ENCODE results near the gene DYNC1LI1. TPM values are rescaled to one million over a fixed set of nuclear protein-coding genes. Genes with fewer than 3 reads are reported as not detected.

The DYNC1LI1 gene
- total and polyA plus RNA-seq, 2 donors (not counting 1 experiment from before 2014, with no cell fraction given), result 15.0 to 38.8 TPM

DNA sequence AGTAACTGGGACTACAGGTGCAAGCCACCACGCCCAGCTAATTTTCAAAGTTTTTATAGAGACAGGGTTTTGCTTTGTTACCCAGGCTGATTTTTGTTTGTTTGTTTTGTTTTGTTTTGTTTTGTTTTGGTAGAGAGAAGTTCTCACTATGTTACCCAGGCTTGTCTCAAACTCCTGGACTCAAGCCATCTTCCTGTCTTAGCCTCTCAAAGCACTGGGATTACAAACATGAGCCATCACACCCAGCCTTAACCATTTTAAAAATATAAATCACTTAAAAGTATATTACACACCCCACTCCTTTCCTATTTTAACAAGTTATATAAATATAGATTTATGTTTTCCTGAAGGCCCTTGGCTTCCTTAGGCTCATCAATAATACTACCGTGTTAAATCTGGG is 6.5 kb upstream of the DYNC1LI1 start:
- intact Hi-C loops (cut with micrococcal nuclease), result loop anchor here (10.0 kb wide), 1 partner anchor 202 kb away; no protein-coding TSS in a partner anchor
- Histone ChIP-seq H4K20me1 (ENCODE audit: control insufficient read depth, insufficient read depth, low read length, poor library complexity, severe bottlenecking) (no peaks in the 10 kb centered on the region), H3K27ac (ENCODE audit: low read length in 2 of 2) (peak overlapping the region; percentile 22 to 66), H3K4me3 (ENCODE audit: control extremely low read depth in 1 of 5, extremely low read depth in 1 of 5, insufficient read depth in 1 of 5, low read depth in 2 of 5, low read length in 4 of 5) (peak overlapping the region in 1 of 5 experiments; percentile 51), H3K27me3 (replicated peaks in 1 of 4; ENCODE audit: control extremely low read depth in 1 of 4, control insufficient read depth in 3 of 4, insufficient read depth in 4 of 4, low read length in 3 of 4) (no peaks in the 10 kb centered on the region), H3K79me2 (ENCODE audit: control insufficient read depth, insufficient read depth, low read length) (no peaks in the 10 kb centered on the region), H3K9me3 (ENCODE audit: control extremely low read depth in 1 of 3, control insufficient read depth in 2 of 3, insufficient read depth in 1 of 3, low read length in 2 of 3) (peaks cover 0 to 3% (median 0%) of the 10 kb centered on the region in 3 donors), H3K4me1 (ENCODE audit: control insufficient read depth in 2 of 2, insufficient read depth in 2 of 2, low read length in 2 of 2) (peaks cover 17 to 22% of the 10 kb centered on the region in 2 donors), H3K9ac (ENCODE audit: low read length) (peak overlapping the region; percentile 25), H3K36me3 (replicated peaks in 1 of 2; ENCODE audit: control extremely low read depth in 1 of 2, control insufficient read depth in 1 of 2, extremely low read depth in 1 of 2, insufficient read depth in 2 of 2, low read length in 1 of 2) (no peaks in the 10 kb centered on the region), H2AFZ (ENCODE audit: insufficient read depth, low read depth, low read length, poor library complexity, severe bottlenecking) (peak overlapping the region; percentile 9), H3K4me2 (replicated peaks; ENCODE audit: low read depth, low read length, poor library complexity, severe bottlenecking) (peak overlapping the region; percentile 58)
- H3K9me3 Mint-ChIP-seq (ENCODE audit: insufficient read depth), result no peaks in the 10 kb centered on the region
- ChIA-PET POLR2A (interaction anchor here (0.6 kb wide), 2 partner anchors 26 to 61 kb away, joined by 3 read pairs; no protein-coding TSS in a partner anchor), CTCF (interaction anchor here (1.1 to 1.9 kb wide), 3 partner anchors 12 to 67 kb away, joined by 3 to 10 read pairs (median 6); no protein-coding TSS in a partner anchor)
- TF ChIP-seq, protein P1, sequence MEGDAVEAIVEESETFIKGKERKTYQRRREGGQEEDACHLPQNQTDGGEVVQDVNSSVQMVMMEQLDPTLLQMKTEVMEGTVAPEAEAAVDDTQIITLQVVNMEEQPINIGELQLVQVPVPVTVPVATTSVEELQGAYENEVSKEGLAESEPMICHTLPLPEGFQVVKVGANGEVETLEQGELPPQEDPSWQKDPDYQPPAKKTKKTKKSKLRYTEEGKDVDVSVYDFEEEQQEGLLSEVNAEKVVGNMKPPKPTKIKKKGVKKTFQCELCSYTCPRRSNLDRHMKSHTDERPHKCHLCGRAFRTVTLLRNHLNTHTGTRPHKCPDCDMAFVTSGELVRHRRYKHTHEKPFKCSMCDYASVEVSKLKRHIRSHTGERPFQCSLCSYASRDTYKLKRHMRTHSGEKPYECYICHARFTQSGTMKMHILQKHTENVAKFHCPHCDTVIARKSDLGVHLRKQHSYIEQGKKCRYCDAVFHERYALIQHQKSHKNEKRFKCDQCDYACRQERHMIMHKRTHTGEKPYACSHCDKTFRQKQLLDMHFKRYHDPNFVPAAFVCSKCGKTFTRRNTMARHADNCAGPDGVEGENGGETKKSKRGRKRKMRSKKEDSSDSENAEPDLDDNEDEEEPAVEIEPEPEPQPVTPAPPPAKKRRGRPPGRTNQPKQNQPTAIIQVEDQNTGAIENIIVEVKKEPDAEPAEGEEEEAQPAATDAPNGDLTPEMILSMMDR (IDR thresholded peaks at IDR 0.05), result no peak
- no peak for TF ChIP-seq EZH2 (IDR thresholded peaks at IDR 0.05; ENCODE audit: borderline replicate concordance, insufficient read depth, low read depth, low read length, poor library complexity, severe bottlenecking)
- H3K27me3 Mint-ChIP-seq, result no peaks in the 10 kb centered on the region
- no peak overlapping the region for H3K4me3 Mint-ChIP-seq
- H3K27ac Mint-ChIP-seq, result no peak overlapping the region
- DNase-seq (no peak), ATAC-seq (ENCODE audit: low read depth) (no peak)
- peaks cover 19% of the 10 kb centered on the region for H3K4me1 Mint-ChIP-seq
- WGBS (ENCODE audit: insufficient coverage), result no CpG with 5 or more reads among the region's 2 CpGs

DNA sequence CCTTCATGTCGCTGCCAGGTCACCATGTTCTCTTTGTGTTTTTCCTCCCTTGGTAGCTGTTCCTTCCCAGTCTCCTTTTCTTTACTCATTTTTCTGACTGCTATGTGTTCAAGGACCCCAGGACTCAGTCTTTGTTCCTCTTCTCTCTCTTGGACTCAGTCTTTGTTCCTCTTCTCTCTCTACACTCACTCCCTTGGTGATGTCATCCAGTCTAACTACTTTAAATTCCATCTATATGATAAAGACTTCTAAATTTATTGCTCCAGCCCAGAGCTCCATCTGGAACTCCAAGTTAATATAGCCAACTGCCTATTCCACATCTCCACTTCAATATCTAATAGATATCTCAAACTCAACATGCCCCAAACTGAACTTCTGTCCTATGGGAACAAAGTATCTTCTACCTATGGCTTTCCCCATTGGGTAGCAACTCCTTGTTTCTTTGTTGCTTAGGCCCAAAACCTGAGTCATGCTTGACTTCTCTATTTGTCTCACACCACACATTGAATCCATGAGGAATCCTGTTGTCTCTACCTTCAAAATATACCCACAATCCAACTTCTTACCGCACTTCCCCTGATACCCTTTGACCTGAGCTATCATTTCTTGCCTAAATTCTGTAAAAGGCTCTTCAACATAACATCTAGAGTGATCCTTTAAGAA is 4.9 kb upstream of the DYNC1LI1 start:
- peaks cover 0 to 3% (median 0%) of the 10 kb centered on the region in 3 donors for H3K9me3 ChIP-seq (ENCODE audit: control extremely low read depth in 1 of 3, control insufficient read depth in 2 of 3, insufficient read depth in 1 of 3, low read length in 2 of 3)
- no peak overlapping the region for H3K9ac ChIP-seq (ENCODE audit: low read length)
- H3K4me2 ChIP-seq (replicated peaks; ENCODE audit: low read depth, low read length, poor library complexity, severe bottlenecking), result no peak overlapping the region
- H3K4me1 Mint-ChIP-seq, result peaks cover 28% of the 10 kb centered on the region
- DNase-seq (no peak), ATAC-seq (ENCODE audit: low read depth) (no peak)
- WGBS (ENCODE audit: insufficient coverage), result 100% methylated on average over 1 of the region's 2 CpGs
- no peak for TF ChIP-seq EZH2 (IDR thresholded peaks at IDR 0.05; ENCODE audit: borderline replicate concordance, insufficient read depth, low read depth, low read length, poor library complexity, severe bottlenecking)
- TF ChIP-seq, protein P1 (IDR thresholded peaks at IDR 0.05), result no peak
- no peaks in the 10 kb centered on the region for H3K27me3 Mint-ChIP-seq
- H3K9me3 Mint-ChIP-seq (ENCODE audit: insufficient read depth), result no peaks in the 10 kb centered on the region
- no peaks in the 10 kb centered on the region for H3K27me3 ChIP-seq (replicated peaks in 1 of 4; ENCODE audit: control extremely low read depth in 1 of 4, control insufficient read depth in 3 of 4, insufficient read depth in 4 of 4, low read length in 3 of 4)
- ChIA-PET CTCF (interaction anchor here (1.9 kb wide), 1 partner anchor 66 kb away, joined by 10 read pairs; no protein-coding TSS in a partner anchor), POLR2A (no interaction called here)
- H3K36me3 ChIP-seq (replicated peaks in 1 of 2; ENCODE audit: control extremely low read depth in 1 of 2, control insufficient read depth in 1 of 2, extremely low read depth in 1 of 2, insufficient read depth in 2 of 2, low read length in 1 of 2), result no peaks in the 10 kb centered on the region
- intact Hi-C loops (cut with micrococcal nuclease), result loop anchor here (10.0 kb wide), 1 partner anchor 201 kb away; no protein-coding TSS in a partner anchor
- H3K4me3 Mint-ChIP-seq, result no peak overlapping the region
- no peak overlapping the region for H3K4me3 ChIP-seq (ENCODE audit: control extremely low read depth in 1 of 5, extremely low read depth in 1 of 5, insufficient read depth in 1 of 5, low read depth in 2 of 5, low read length in 4 of 5)
- H2AFZ ChIP-seq (ENCODE audit: insufficient read depth, low read depth, low read length, poor library complexity, severe bottlenecking), result no peak overlapping the region
- peaks cover 24 to 30% of the 10 kb centered on the region in 2 donors for H3K4me1 ChIP-seq (ENCODE audit: control insufficient read depth in 2 of 2, insufficient read depth in 2 of 2, low read length in 2 of 2)
- no peaks in the 10 kb centered on the region for H4K20me1 ChIP-seq (ENCODE audit: control insufficient read depth, insufficient read depth, low read length, poor library complexity, severe bottlenecking)
- H3K79me2 ChIP-seq (ENCODE audit: control insufficient read depth, insufficient read depth, low read length), result peaks cover 12% of the 10 kb centered on the region
- no peak overlapping the region for H3K27ac ChIP-seq (ENCODE audit: low read length in 2 of 2)
- no peak overlapping the region for H3K27ac Mint-ChIP-seq

All from B cell (primary cell).